ENCODE results near the gene FCAMR.

GRCh38 chr1:206935491-206936067 is 34.7 kb downstream of the FCAMR start:
- TF ChIP-seq CTCF (IDR thresholded peaks at IDR 0.05) (peak; percentile 40 to 81 (median 59)), POLR2A (IDR thresholded peaks at IDR 0.05) (peak; percentile 33)
